ENCODE results near the gene CRIP1.

CRIP1 gene

DNA sequence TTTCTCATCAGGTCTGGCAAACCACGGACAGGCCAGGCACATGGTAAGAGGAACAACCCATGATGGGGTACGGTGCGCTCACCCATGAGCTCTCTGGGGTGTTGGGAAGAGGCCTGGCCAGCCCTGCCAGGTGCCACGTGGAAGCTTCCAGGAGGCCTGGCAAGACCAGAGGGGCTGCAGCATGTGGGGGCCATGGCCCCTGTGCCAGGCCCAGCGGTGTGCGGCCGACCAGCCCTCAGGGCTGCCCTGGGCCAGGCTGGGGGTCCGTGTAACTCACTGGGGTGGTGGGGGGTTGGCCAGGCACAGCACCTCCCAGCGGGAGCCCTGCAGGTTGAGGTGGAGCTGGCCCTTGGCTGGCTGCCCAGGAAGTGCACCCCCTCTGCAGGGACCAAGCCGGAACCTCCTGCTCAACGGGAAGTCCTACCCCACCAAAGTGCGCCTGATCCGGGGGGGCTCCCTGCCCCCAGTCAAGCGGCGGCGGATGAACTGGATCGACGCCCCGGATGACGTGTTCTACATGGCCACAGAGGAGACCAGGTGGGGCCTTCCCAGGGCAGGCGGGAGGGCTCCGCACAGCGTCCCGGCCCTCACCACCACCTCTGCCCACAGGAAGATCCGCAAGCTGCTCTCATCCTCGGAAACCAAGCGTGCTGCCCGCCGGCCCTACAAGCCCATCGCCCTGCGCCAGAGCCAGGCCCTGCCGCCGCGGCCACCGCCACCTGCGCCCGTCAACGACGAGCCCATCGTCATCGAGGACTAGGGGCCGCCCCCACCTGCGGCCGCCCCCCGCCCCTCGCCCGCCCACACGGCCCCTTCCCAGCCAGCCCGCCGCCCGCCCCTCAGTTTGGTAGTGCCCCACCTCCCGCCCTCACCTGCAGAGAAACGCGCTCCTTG is 17.0 kb upstream of the CRIP1 start:
- no peak overlapping the region for H3K4me3 ChIP-seq (ENCODE audit: low read depth in 1 of 5, low read length in 5 of 5)
- peaks cover 2 to 40% (median 36%) of the 10 kb centered on the region in 5 donors for H3K4me1 ChIP-seq (ENCODE audit: control insufficient read depth in 5 of 5, insufficient read depth in 5 of 5, low read length in 5 of 5)
- no peaks in the 10 kb centered on the region for H3K9me3 ChIP-seq (ENCODE audit: control insufficient read depth in 5 of 5, low read length in 5 of 5)
- H3K9ac ChIP-seq (ENCODE audit: low read length in 5 of 5) = no peak overlapping the region
- H3K27ac ChIP-seq (ENCODE audit: low read depth, low read length) = no peak overlapping the region
- H3K36me3 ChIP-seq (ENCODE audit: control insufficient read depth in 5 of 5, insufficient read depth in 5 of 5, low read length in 5 of 5) = peaks cover 0 to 48% (median 35%) of the 10 kb centered on the region in 5 donors
- peaks cover 0 to 7% (median 0%) of the 10 kb centered on the region in 5 donors for H3K27me3 ChIP-seq (ENCODE audit: control insufficient read depth in 5 of 5, insufficient read depth in 4 of 5, low read length in 5 of 5)

DNA sequence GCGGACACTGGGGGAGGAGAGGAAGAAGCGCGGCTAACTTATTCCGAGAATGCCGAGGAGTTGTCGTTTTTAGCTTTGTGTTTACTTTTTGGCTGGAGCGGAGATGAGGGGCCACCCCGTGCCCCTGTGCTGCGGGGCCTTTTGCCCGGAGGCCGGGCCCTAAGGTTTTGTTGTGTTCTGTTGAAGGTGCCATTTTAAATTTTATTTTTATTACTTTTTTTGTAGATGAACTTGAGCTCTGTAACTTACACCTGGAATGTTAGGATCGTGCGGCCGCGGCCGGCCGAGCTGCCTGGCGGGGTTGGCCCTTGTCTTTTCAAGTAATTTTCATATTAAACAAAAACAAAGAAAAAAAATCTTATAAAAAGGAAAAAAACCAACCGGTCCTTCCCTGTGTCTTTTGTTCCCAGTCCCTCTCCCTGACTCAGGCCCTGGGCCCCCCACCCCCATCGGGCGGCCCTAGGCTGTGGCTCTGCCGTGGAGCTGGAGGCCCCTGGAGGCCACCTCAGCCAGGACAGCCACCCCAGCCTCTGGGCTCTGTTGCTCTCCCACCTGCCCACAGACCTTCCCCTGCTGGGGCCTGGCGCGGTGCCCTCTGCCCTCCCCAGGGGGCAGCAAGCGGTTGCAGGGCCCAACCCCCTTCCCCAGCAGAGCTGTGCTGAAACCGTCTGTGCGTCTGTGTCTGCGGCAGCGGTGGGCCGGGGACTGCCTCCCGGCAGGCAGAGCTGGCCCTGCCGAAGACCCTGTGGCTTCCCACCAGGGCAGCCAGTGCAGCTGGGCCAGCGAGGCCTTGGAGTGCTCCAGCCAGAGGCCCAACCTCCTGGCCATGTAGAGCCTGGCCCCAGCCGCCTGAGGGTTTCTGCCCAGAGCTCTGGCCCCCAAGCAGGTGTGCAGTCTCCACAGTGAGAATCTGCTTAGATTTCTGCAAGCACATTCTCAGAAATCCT is 16.1 kb upstream of the CRIP1 start:
- Histone ChIP-seq H3K9ac (ENCODE audit: low read length in 5 of 5) (no peak overlapping the region), H3K27me3 (ENCODE audit: control insufficient read depth in 5 of 5, insufficient read depth in 4 of 5, low read length in 5 of 5) (peaks cover 0 to 7% (median 0%) of the 10 kb centered on the region in 5 donors), H3K27ac (ENCODE audit: low read depth, low read length) (no peak overlapping the region), H3K9me3 (ENCODE audit: control insufficient read depth in 5 of 5, low read length in 5 of 5) (no peaks in the 10 kb centered on the region), H3K4me3 (ENCODE audit: low read depth in 1 of 5, low read length in 5 of 5) (no peak overlapping the region), H3K4me1 (ENCODE audit: control insufficient read depth in 5 of 5, insufficient read depth in 5 of 5, low read length in 5 of 5) (peaks cover 2 to 48% (median 41%) of the 10 kb centered on the region in 5 donors), H3K36me3 (ENCODE audit: control insufficient read depth in 5 of 5, insufficient read depth in 5 of 5, low read length in 5 of 5) (peaks cover 0 to 39% (median 26%) of the 10 kb centered on the region in 5 donors)

DNA sequence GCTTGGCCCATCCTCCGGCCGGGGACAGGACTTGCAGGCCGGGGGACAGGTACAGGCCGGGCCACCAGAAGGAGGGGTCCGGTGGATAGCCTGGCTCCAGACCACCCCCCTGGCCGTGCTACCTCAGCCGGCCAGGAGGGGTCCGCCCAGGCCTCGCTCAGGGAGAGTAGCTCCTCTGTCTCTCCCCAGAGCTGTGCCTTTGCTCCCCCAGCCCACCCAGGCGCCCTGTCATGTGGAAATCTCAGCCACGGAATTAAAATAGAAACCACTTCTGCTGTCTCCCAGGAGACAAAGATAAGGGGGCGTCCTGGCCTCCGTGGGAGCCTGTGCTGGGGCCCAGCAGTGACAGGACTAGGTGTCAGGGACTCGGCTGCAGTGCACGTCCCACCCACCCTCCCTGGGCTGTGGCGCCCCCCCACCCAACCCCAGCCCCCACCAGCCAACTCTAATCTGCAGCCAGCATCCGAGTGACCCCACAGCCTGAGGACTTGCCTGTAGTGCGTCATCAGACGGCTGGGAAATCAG is 15.3 kb upstream of the CRIP1 start:
- Histone ChIP-seq H3K27me3 (ENCODE audit: control insufficient read depth in 5 of 5, insufficient read depth in 4 of 5, low read length in 5 of 5) (peaks cover 0 to 7% (median 0%) of the 10 kb centered on the region in 5 donors), H3K9ac (ENCODE audit: low read length in 5 of 5) (no peak overlapping the region)

DNA sequence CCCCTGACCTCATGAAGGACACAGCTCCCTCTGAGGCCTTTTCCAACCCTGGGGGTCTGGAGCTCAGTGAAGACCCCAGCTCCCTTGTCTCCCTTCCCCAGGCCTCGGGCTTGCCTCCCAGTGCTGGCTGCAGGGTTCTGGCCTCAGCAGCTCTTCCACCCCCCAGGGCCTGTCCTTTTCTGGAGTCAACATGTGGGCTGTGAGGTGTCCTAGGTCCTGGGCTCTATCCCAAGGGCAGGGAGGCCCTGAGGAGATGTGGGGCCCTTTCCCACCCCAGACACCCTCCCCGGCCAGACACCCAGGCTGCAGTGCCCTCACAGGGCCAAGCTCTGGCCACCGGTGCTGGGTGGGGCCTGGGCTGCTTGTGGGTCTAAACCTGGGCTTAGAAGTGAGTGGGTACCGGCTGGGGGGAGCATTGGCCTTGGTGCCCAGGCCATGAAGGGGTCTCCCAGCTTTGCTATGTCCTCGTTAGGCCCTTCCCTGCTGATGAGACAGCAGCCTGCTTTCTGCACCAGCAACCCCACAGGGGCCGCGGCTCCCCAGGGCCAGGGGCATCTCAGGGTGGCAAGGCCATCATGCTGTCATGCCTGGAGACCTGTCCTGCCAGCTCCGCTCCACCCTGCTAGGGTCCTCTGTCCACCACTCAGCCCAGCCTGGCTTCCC is 14.7 kb upstream of the CRIP1 start:
- no peak overlapping the region for H3K27ac ChIP-seq (ENCODE audit: low read depth, low read length)
- H3K4me3 ChIP-seq (ENCODE audit: low read depth in 1 of 5, low read length in 5 of 5) = no peak overlapping the region
- peaks cover 0 to 26% (median 17%) of the 10 kb centered on the region in 5 donors for H3K36me3 ChIP-seq (ENCODE audit: control insufficient read depth in 5 of 5, insufficient read depth in 5 of 5, low read length in 5 of 5)
- peaks cover 5 to 61% (median 55%) of the 10 kb centered on the region in 5 donors for H3K4me1 ChIP-seq (ENCODE audit: control insufficient read depth in 5 of 5, insufficient read depth in 5 of 5, low read length in 5 of 5)
- H3K27me3 ChIP-seq (ENCODE audit: control insufficient read depth in 5 of 5, insufficient read depth in 4 of 5, low read length in 5 of 5) = peaks cover 0 to 7% (median 0%) of the 10 kb centered on the region in 5 donors
- H3K9ac ChIP-seq (ENCODE audit: low read length in 5 of 5) = no peak overlapping the region
- no peaks in the 10 kb centered on the region for H3K9me3 ChIP-seq (ENCODE audit: control insufficient read depth in 5 of 5, low read length in 5 of 5)

More for the DNA sequence above, 15.3 kb upstream of the CRIP1 start:
- no peaks in the 10 kb centered on the region for H3K9me3 ChIP-seq (ENCODE audit: control insufficient read depth in 5 of 5, low read length in 5 of 5)
- no peak overlapping the region for H3K4me3 ChIP-seq (ENCODE audit: low read depth in 1 of 5, low read length in 5 of 5)
- no peak overlapping the region for H3K27ac ChIP-seq (ENCODE audit: low read depth, low read length)
- peaks cover 2 to 55% (median 49%) of the 10 kb centered on the region in 5 donors for H3K4me1 ChIP-seq (ENCODE audit: control insufficient read depth in 5 of 5, insufficient read depth in 5 of 5, low read length in 5 of 5)
- H3K36me3 ChIP-seq (ENCODE audit: control insufficient read depth in 5 of 5, insufficient read depth in 5 of 5, low read length in 5 of 5) = peaks cover 0 to 32% (median 22%) of the 10 kb centered on the region in 5 donors

DNA sequence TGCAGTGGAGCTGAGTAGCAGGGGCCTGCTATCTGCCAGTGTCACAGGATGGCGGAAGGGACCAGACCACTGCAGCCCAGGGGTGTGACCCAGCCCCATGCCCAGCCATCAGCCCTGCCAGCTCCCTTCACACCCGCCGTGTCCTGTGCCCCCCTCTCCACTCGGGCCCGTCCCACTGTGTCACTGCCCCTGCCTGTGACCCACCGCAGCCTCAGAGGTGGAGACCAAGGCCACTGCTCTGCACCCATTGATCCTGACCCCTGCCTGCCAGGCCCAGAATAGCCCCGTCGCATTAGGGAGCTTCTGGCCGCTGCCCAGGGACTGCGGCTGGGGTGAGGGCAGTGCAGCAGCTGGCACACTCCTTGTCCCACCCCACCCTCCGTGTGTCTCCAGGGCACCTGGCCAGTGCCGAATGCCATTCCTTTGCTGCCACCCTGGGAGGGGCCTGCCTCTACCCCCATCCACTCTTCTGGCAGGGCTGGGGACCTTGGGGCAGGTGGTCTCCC is 14.1 kb upstream of the CRIP1 start:
- Histone ChIP-seq H3K4me3 (ENCODE audit: low read depth in 1 of 5, low read length in 5 of 5) (no peak overlapping the region), H3K9ac (ENCODE audit: low read length in 5 of 5) (no peak overlapping the region), H3K27me3 (ENCODE audit: control insufficient read depth in 5 of 5, insufficient read depth in 4 of 5, low read length in 5 of 5) (peaks cover 0 to 7% (median 0%) of the 10 kb centered on the region in 5 donors), H3K4me1 (ENCODE audit: control insufficient read depth in 5 of 5, insufficient read depth in 5 of 5, low read length in 5 of 5) (peaks cover 5 to 67% (median 60%) of the 10 kb centered on the region in 5 donors), H3K36me3 (ENCODE audit: control insufficient read depth in 5 of 5, insufficient read depth in 5 of 5, low read length in 5 of 5) (peaks cover 0 to 20% (median 15%) of the 10 kb centered on the region in 5 donors), H3K9me3 (ENCODE audit: control insufficient read depth in 5 of 5, low read length in 5 of 5) (no peaks in the 10 kb centered on the region), H3K27ac (ENCODE audit: low read depth, low read length) (no peak overlapping the region)

DNA sequence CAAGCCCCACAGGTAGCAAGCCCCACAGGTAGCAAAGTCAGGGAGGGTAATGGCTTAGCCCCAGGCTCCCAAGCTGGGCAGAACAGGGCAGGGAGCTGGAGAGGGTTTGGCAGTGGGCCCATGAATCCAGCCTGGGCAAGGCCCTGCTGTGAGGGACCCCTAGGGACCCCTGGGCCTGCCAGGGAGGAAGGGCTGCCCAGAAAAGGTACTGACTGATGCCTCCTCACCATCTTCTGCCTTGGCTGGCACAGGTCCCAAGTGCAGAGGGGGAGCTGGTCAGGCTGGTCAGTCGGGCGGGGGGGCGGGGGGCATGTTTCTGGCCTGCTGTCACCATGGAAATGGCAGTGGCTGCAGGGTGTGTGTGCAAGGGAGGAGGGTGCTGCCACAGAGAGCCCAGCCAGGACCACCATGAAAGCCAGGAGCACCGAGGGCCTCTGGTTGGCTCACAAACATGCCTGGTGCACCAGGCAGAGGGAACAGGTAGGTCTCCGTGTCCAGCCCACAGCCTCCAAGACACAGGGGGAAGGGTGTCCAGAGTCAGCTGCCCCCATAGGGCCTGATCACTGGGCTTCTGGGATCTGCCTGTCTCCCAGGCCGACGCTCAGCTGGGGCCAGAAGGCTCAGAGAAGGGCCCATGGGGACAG is 13.5 kb upstream of the CRIP1 start:
- Histone ChIP-seq H3K27me3 (ENCODE audit: control insufficient read depth in 5 of 5, insufficient read depth in 4 of 5, low read length in 5 of 5) (peaks cover 0 to 7% (median 0%) of the 10 kb centered on the region in 5 donors), H3K4me3 (ENCODE audit: low read depth in 1 of 5, low read length in 5 of 5) (peak overlapping the region in 4 of 5 donors; percentile 47 to 65 (median 52)), H3K36me3 (ENCODE audit: control insufficient read depth in 5 of 5, insufficient read depth in 5 of 5, low read length in 5 of 5) (peaks cover 0 to 14% (median 9%) of the 10 kb centered on the region in 5 donors), H3K9me3 (ENCODE audit: control insufficient read depth in 5 of 5, low read length in 5 of 5) (no peaks in the 10 kb centered on the region), H3K27ac (ENCODE audit: low read depth, low read length) (no peak overlapping the region), H3K4me1 (ENCODE audit: control insufficient read depth in 5 of 5, insufficient read depth in 5 of 5, low read length in 5 of 5) (peaks cover 5 to 65% (median 60%) of the 10 kb centered on the region in 5 donors), H3K9ac (ENCODE audit: low read length in 5 of 5) (peak overlapping the region in 1 of 5 donors; percentile 35)

DNA sequence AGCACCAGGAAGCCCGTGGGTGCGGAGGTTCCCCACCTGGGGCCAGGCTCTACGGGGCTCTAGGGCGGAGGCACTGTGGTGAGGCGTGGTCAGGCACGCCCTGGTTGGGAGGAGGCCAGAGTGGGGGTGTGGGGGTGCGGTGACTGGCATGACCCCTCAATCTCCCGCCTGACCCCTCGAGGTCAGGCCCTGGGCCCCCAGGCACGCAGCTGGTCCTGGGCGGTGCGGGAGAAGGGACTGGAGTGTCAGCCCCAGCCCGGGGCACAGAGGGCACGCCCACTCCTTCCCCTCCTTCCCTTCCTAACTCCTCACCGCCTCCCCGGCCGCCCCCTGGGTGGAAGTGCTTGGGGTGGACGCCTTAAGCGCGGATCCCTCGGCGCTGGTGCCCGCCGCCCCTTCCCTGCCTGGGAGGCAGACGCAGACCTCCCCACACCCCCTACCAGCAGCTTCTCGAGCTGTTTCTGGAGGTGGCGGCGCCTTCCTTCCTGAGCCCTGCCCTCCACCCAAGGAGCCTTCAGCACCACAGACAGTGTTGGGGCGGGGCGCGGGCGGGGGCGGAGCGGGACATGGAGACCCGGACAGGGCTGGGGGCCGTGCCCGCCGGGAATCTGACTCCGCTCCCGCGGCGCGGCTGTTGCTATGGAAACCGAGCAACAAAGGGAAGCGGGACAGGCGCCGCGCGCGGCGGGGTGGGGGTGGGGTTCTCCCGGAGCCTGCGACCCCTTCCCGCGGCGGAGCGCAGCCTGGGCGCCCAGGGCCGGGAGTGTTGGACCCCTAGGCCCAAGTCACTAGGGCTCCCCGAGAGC is 12.8 kb upstream of the CRIP1 start:
- no peak overlapping the region for H3K27ac ChIP-seq (ENCODE audit: low read depth, low read length)
- peaks cover 0 to 10% (median 7%) of the 10 kb centered on the region in 5 donors for H3K36me3 ChIP-seq (ENCODE audit: control insufficient read depth in 5 of 5, insufficient read depth in 5 of 5, low read length in 5 of 5)
- peak overlapping the region in 1 of 5 donors; percentile 35 for H3K9ac ChIP-seq (ENCODE audit: low read length in 5 of 5)
- peaks cover 5 to 58% (median 56%) of the 10 kb centered on the region in 5 donors for H3K4me1 ChIP-seq (ENCODE audit: control insufficient read depth in 5 of 5, insufficient read depth in 5 of 5, low read length in 5 of 5)
- peaks cover 0 to 7% (median 0%) of the 10 kb centered on the region in 5 donors for H3K27me3 ChIP-seq (ENCODE audit: control insufficient read depth in 5 of 5, insufficient read depth in 4 of 5, low read length in 5 of 5)
- H3K9me3 ChIP-seq (ENCODE audit: control insufficient read depth in 5 of 5, low read length in 5 of 5) = no peaks in the 10 kb centered on the region
- peak overlapping the region in 4 of 5 donors; percentile 47 to 65 (median 52) for H3K4me3 ChIP-seq (ENCODE audit: low read depth in 1 of 5, low read length in 5 of 5)

DNA sequence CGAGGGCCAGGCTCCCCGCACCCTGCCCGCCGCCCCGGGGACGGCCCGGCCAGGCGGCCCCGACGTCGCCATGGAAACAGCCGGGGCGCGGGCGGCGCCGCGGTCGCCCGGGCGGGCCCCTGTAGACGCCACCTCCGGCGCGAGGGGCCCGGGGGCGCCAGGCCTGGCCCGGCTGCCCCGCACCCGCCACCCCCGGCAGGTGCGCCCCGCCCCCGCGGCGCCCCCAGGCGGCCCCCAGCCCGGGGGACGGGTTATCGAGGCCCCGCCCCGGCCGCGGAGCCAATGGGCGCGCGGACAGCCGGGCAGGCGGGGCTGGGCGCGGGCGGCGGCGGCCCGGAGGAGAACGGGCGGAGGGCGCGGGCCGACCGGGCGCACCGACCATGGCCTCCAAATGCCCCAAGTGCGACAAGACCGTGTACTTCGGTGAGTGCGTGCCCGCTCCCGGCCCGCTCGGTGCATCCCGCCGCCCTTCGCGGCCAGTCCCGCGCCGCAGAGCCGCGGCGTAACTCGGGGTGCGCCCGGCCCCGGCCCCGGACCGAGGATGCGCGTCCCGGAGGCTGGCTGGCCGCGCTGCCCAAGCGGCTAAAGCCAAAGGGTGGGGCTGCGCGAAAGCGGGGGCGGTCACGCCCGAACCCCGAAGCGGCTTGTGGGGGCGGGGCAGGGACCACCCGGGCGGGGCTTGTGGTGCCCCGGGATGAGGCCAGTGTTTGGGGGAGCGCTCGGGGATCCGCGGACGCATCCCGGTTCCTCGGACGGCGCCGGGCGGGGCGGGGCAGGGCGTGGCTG is 12.0 kb upstream of the CRIP1 start, which contains the start of gene CRIP2:
CRIP2 (plus strand) TSS at position 339 of the 786 bp plus-strand sequence; CDS start at position 381, 42 bp downstream.
- Histone ChIP-seq H3K9ac (ENCODE audit: low read length in 5 of 5) (peak within 1 kb of the TSS in 4 of 5 donors; percentile 16 to 86 (median 76)), H3K4me1 (ENCODE audit: control insufficient read depth in 5 of 5, insufficient read depth in 5 of 5, low read length in 5 of 5) (peaks cover 5 to 53% (median 49%) of the 10 kb centered on the region in 5 donors), H3K27me3 (ENCODE audit: control insufficient read depth in 5 of 5, insufficient read depth in 4 of 5, low read length in 5 of 5) (peaks cover 0 to 7% (median 2%) of the 10 kb centered on the region in 5 donors), H3K4me3 (ENCODE audit: low read depth in 1 of 5, low read length in 5 of 5) (peak within 1 kb of the TSS; percentile 22 to 86 (median 72)), H3K9me3 (ENCODE audit: control insufficient read depth in 5 of 5, low read length in 5 of 5) (no peaks in the 10 kb centered on the region), H3K36me3 (ENCODE audit: control insufficient read depth in 5 of 5, insufficient read depth in 5 of 5, low read length in 5 of 5) (peaks cover 0 to 10% (median 5%) of the 10 kb centered on the region in 5 donors), H3K27ac (ENCODE audit: low read depth, low read length) (peak within 1 kb of the TSS; percentile 77)
